Hematopoietic multipotent progenitor cell treated with erythropoietin and hydrocortisone succinate and interleukin-3 and kit ligand, for 8 days (in vitro differentiated cells): Measurements from ENCODE around the gene AMOTL1.

Experiments
- DNase-seq: peaks from one replicate; pipeline ENCODE4 v3.0.0-alpha.2; 2015

The AMOTL1 gene

GRCh38 chr11:94746721-94747120, 21.4 kb upstream of the AMOTL1 start:
- DNase-seq = no peak

GRCh38 chr11:94747146-94747545, 21.0 kb upstream of the AMOTL1 start:
- no peak for DNase-seq

- DNase-seq = no peak
These were observed 20.5 kb upstream of the AMOTL1 start for GRCh38 chr11:94747601-94748041.

GRCh38 chr11:94749369-94749768, 18.8 kb upstream of the AMOTL1 start:
- DNase-seq = no peak

- no peak for DNase-seq
These were observed 17.6 kb upstream of the AMOTL1 start for GRCh38 chr11:94750319-94751217.

GRCh38 chr11:94751218-94751609, 16.9 kb upstream of the AMOTL1 start:
- DNase-seq = no peak

- no peak for DNase-seq
These were observed 16.4 kb upstream of the AMOTL1 start for GRCh38 chr11:94751786-94752185.

- DNase-seq = no peak
These were observed 14.5 kb upstream of the AMOTL1 start for GRCh38 chr11:94753630-94754029.

GRCh38 chr11:94754335-94754734, 13.8 kb upstream of the AMOTL1 start:
- no peak for DNase-seq

- DNase-seq = no peak
These were observed 13.3 kb upstream of the AMOTL1 start for GRCh38 chr11:94754819-94755218.

- no peak for DNase-seq
These were observed 12.7 kb upstream of the AMOTL1 start for GRCh38 chr11:94755494-94755893.

- no peak for DNase-seq
These were observed 11.0 kb upstream of the AMOTL1 start for GRCh38 chr11:94757037-94757735.

- no peak for DNase-seq
These were observed 9.5 kb upstream of the AMOTL1 start for GRCh38 chr11:94758666-94759065.

GRCh38 chr11:94759522-94759921, 8.6 kb upstream of the AMOTL1 start:
- no peak for DNase-seq

- DNase-seq = no peak
These were observed 7.9 kb upstream of the AMOTL1 start for GRCh38 chr11:94760296-94760695.

GRCh38 chr11:94762208-94762607, 5.9 kb upstream of the AMOTL1 start:
- peak; percentile 66 for DNase-seq

GRCh38 chr11:94762995-94763394, 5.2 kb upstream of the AMOTL1 start:
- no peak for DNase-seq

- no peak for DNase-seq
These were observed 1.4 kb upstream of the AMOTL1 start for GRCh38 chr11:94766713-94767206.

- no peak for DNase-seq
These were observed 865 bp upstream of the AMOTL1 start for GRCh38 chr11:94767291-94767690.

- no peak for DNase-seq
These were observed 716 bp downstream of the AMOTL1 start for GRCh38 chr11:94768602-94769541.

- no peak for DNase-seq
These were observed 1.7 kb downstream of the AMOTL1 start for GRCh38 chr11:94769880-94770279.

- DNase-seq = no peak
These were observed 2.5 kb downstream of the AMOTL1 start for GRCh38 chr11:94770563-94771120.

GRCh38 chr11:94771390-94771789, 3.2 kb downstream of the AMOTL1 start:
- DNase-seq = no peak
